ENCODE data around the gene LRRC45. TPM values are rescaled to one million over a fixed set of nuclear protein-coding genes. Genes with fewer than 3 reads are reported as not detected.

LRRC45 gene
- total RNA-seq, 6 experiments from 2014 or later: 6.8 to 10.5 (median 10.0) TPM

- Mint-ChIP-seq H3K4me3 (peak overlapping the region; percentile 88), H3K36me3 (ENCODE audit: low read depth) (no peaks in the 10 kb centered on the region), H3K4me1 (ENCODE audit: low read depth) (peaks cover 17% of the 10 kb centered on the region), H3K9me3 (no peaks in the 10 kb centered on the region), H3K27ac (peak overlapping the region; percentile 79), H3K27me3 (ENCODE audit: insufficient read depth) (peaks cover 2% of the 10 kb centered on the region)
- peak; percentile 87 for TF ChIP-seq CTCF (IDR thresholded peaks at IDR 0.05)
- peak; percentile 79 for DNase-seq
These were observed 1.8 kb upstream of the LRRC45 start for GRCh38 chr17:82021107-82021899.

- Mint-ChIP-seq H3K27ac (peak overlapping the region; percentile 79), H3K4me3 (peak overlapping the region; percentile 88), H3K27me3 (ENCODE audit: insufficient read depth) (peaks cover 2% of the 10 kb centered on the region), H3K36me3 (ENCODE audit: low read depth) (no peaks in the 10 kb centered on the region), H3K9me3 (no peaks in the 10 kb centered on the region), H3K4me1 (ENCODE audit: low read depth) (peaks cover 17% of the 10 kb centered on the region)
- TF ChIP-seq CTCF (IDR thresholded peaks at IDR 0.05): no peak
- no peak for DNase-seq
These were observed 1.2 kb upstream of the LRRC45 start for GRCh38 chr17:82021900-82022309.

DNA sequence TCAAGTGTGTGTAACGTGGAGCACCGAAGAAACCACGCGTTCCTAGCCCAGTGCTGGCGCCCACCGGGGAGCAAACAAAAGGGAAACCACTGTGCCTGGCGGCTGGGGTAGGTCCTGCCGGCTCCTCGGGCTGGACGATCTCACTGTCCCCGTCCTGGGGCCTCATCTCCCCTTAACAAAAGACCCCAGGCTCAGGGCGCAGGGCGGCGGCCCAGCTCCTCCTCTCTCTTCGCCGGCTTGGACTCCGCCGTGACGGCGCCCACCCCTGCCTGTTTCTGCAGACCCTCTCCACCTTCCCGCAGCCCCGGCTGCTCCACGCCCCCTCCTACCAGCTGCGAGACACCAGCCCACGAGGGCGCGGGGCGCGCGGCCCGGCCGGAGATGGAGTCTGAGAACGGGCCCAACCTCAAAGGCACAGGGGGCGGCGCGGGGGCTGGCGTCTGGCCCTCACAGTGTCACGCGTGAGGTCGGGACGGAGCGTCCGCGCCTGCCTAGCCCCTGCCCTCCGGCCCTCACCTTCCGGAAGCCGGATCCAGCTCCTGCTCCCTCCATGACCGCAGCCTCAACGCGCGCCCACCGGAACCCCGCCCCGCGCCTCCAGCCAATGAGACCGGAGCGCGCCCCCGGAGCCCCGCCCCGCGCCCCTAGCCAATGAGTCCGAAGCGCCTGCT lies 660 bp upstream of the LRRC45 start, which contains the start of gene CENPX:
Gene CENPX (minus strand): TSS at position 569 of the 671 bp plus-strand sequence. CDS start 17 bp downstream, at position 552.
- no peak for DNase-seq
- Mint-ChIP-seq H3K4me1 (ENCODE audit: low read depth) (peaks cover 17% of the 10 kb centered on the region), H3K27ac (peak within 1 kb of the TSS; percentile 79), H3K27me3 (ENCODE audit: insufficient read depth) (peaks cover 2% of the 10 kb centered on the region), H3K4me3 (peak within 1 kb of the TSS; percentile 88), H3K9me3 (no peaks in the 10 kb centered on the region), H3K36me3 (ENCODE audit: low read depth) (no peaks in the 10 kb centered on the region)
- TF ChIP-seq CTCF (IDR thresholded peaks at IDR 0.05): no peak

- no peaks in the 10 kb centered on the region for H3K9me3 Mint-ChIP-seq
- DNase-seq: no peak
- no peak overlapping the region for H3K27ac Mint-ChIP-seq
- peak overlapping the region; percentile 88 for H3K4me3 Mint-ChIP-seq
- TF ChIP-seq CTCF (IDR thresholded peaks at IDR 0.05): no peak
- H3K36me3 Mint-ChIP-seq (ENCODE audit: low read depth): no peaks in the 10 kb centered on the region
- H3K4me1 Mint-ChIP-seq (ENCODE audit: low read depth): peaks cover 17% of the 10 kb centered on the region
- H3K27me3 Mint-ChIP-seq (ENCODE audit: insufficient read depth): peaks cover 2% of the 10 kb centered on the region
These were observed 539 bp downstream of the LRRC45 start for GRCh38 chr17:82023447-82024241.

GRCh38 chr17:82024859-82025258 lies 1.8 kb downstream of the LRRC45 start:
- no peak for DNase-seq
- Mint-ChIP-seq H3K4me1 (ENCODE audit: low read depth) (peaks cover 17% of the 10 kb centered on the region), H3K36me3 (ENCODE audit: low read depth) (no peaks in the 10 kb centered on the region), H3K27me3 (ENCODE audit: insufficient read depth) (peaks cover 6% of the 10 kb centered on the region), H3K27ac (no peak overlapping the region), H3K4me3 (no peak overlapping the region), H3K9me3 (no peaks in the 10 kb centered on the region)
- TF ChIP-seq CTCF (IDR thresholded peaks at IDR 0.05): no peak
